Activated naive CD8-positive, alpha-beta T cell treated with anti-CD3 and anti-CD28 coated beads, Interleukin-2, amount 50 U/mL, for 24 hours (primary cell): ENCODE measurements around the gene SLCO6A1.

ENCODE experiments used
- ATAC-seq: fragments of 150-1000 bp; cut with Tn5 transposase; one replicate; pipeline ENCODE4 v1.10.0; 2021
- DNase-seq: peaks from one replicate; pipeline ENCODE4 v3.0.0; 2021
- H3K27ac Mint-ChIP-seq: one replicate; pipeline ENCODE4 v1.8.0; 2021; ENCODE audit warnings: mild to moderate bottlenecking, mixed read lengths
- H3K27me3 Mint-ChIP-seq: one replicate; pipeline ENCODE4 v1.8.0; 2021; ENCODE audit warnings: mixed read lengths
- H3K36me3 Mint-ChIP-seq: one replicate; pipeline ENCODE4 v1.8.0; 2021; ENCODE audit warnings: low read depth, mixed read lengths
- H3K4me1 Mint-ChIP-seq: one replicate; pipeline ENCODE4 v1.8.0; 2021; ENCODE audit warnings: mixed read lengths
- H3K4me3 Mint-ChIP-seq: one replicate; pipeline ENCODE4 v1.8.0; 2021; ENCODE audit warnings: mild to moderate bottlenecking, moderate library complexity, mixed read lengths
- H3K9me3 Mint-ChIP-seq: one replicate; pipeline ENCODE4 v1.8.0; 2021; ENCODE audit warnings: mixed read lengths

The SLCO6A1 gene

GRCh38 chr5:102498271-102499034 lies at the start of gene SLCO6A1:
Gene SLCO6A1, minus strand, starts transcription at chr5:102499001. Its CDS starts 157 bp downstream, at chr5:102498844.
- ATAC-seq (no peak), DNase-seq (no peak)
- Mint-ChIP-seq H3K36me3 (no peaks in the 10 kb centered on the region), H3K9me3 (no peaks in the 10 kb centered on the region), H3K27ac (no peak within 1 kb of the TSS), H3K4me3 (no peak within 1 kb of the TSS), H3K4me1 (no peaks in the 10 kb centered on the region), H3K27me3 (no peaks in the 10 kb centered on the region)

- no peak for DNase-seq
- no peak for ATAC-seq
- Mint-ChIP-seq H3K4me3 (no peak overlapping the region), H3K9me3 (peaks cover 3% of the 10 kb centered on the region), H3K27me3 (peaks cover 2% of the 10 kb centered on the region), H3K36me3 (no peaks in the 10 kb centered on the region), H3K27ac (no peak overlapping the region), H3K4me1 (no peaks in the 10 kb centered on the region)
Observed at GRCh38 chr5:102547141-102548035, 48.6 kb upstream of the SLCO6A1 start.

- H3K4me3 Mint-ChIP-seq = no peak overlapping the region
- peak; percentile 2 for DNase-seq
Observed at GRCh38 chr5:102545175-102545574, 46.4 kb upstream of the SLCO6A1 start.

GRCh38 chr5:102542057-102542456 lies 43.3 kb upstream of the SLCO6A1 start:
- no peaks in the 10 kb centered on the region for H3K4me1 Mint-ChIP-seq
- H3K27me3 Mint-ChIP-seq = peaks cover 3% of the 10 kb centered on the region
- H3K27ac Mint-ChIP-seq = no peak overlapping the region
- ATAC-seq (no peak), DNase-seq (no peak)
- no peak overlapping the region for H3K4me3 Mint-ChIP-seq
- H3K9me3 Mint-ChIP-seq = no peaks in the 10 kb centered on the region
- H3K36me3 Mint-ChIP-seq = no peaks in the 10 kb centered on the region

More at GRCh38 chr5:102545175-102545574, 46.4 kb upstream of the SLCO6A1 start:
- Mint-ChIP-seq H3K4me1 (no peaks in the 10 kb centered on the region), H3K27ac (no peak overlapping the region), H3K36me3 (no peaks in the 10 kb centered on the region), H3K27me3 (peaks cover under 1% of the 10 kb centered on the region), H3K9me3 (no peaks in the 10 kb centered on the region)
- peak; percentile 46 for ATAC-seq

GRCh38 chr5:102539996-102540728 lies 41.4 kb upstream of the SLCO6A1 start:
- H3K36me3 Mint-ChIP-seq = no peaks in the 10 kb centered on the region
- no peaks in the 10 kb centered on the region for H3K4me1 Mint-ChIP-seq
- DNase-seq (no peak), ATAC-seq (no peak)
- peaks cover 3% of the 10 kb centered on the region for H3K27me3 Mint-ChIP-seq
- no peaks in the 10 kb centered on the region for H3K9me3 Mint-ChIP-seq
- H3K27ac Mint-ChIP-seq = no peak overlapping the region
- no peak overlapping the region for H3K4me3 Mint-ChIP-seq

GRCh38 chr5:102539562-102539961 lies 40.8 kb upstream of the SLCO6A1 start:
- ATAC-seq = no peak
- Mint-ChIP-seq H3K9me3 (no peaks in the 10 kb centered on the region), H3K27me3 (peaks cover 3% of the 10 kb centered on the region), H3K4me3 (no peak overlapping the region), H3K4me1 (no peaks in the 10 kb centered on the region), H3K27ac (no peak overlapping the region), H3K36me3 (no peaks in the 10 kb centered on the region)
- DNase-seq = no peak

- DNase-seq = no peak
- H3K9me3 Mint-ChIP-seq = no peaks in the 10 kb centered on the region
- no peak overlapping the region for H3K27ac Mint-ChIP-seq
- no peak for ATAC-seq
- H3K27me3 Mint-ChIP-seq = peaks cover 3% of the 10 kb centered on the region
- no peaks in the 10 kb centered on the region for H3K4me1 Mint-ChIP-seq
- H3K36me3 Mint-ChIP-seq = no peaks in the 10 kb centered on the region
- no peak overlapping the region for H3K4me3 Mint-ChIP-seq
Observed at GRCh38 chr5:102537011-102537410, 38.2 kb upstream of the SLCO6A1 start.

- Mint-ChIP-seq H3K4me1 (no peaks in the 10 kb centered on the region), H3K9me3 (no peaks in the 10 kb centered on the region), H3K36me3 (no peaks in the 10 kb centered on the region), H3K27me3 (peaks cover 3% of the 10 kb centered on the region), H3K4me3 (no peak overlapping the region), H3K27ac (no peak overlapping the region)
- DNase-seq = no peak
- no peak for ATAC-seq
Observed at GRCh38 chr5:102536323-102536928, 37.6 kb upstream of the SLCO6A1 start.

GRCh38 chr5:102532123-102532522 lies 33.3 kb upstream of the SLCO6A1 start:
- no peak for DNase-seq
- no peaks in the 10 kb centered on the region for H3K9me3 Mint-ChIP-seq
- H3K4me3 Mint-ChIP-seq = no peak overlapping the region
- H3K4me1 Mint-ChIP-seq = no peaks in the 10 kb centered on the region
- H3K27ac Mint-ChIP-seq = no peak overlapping the region
- H3K36me3 Mint-ChIP-seq = no peaks in the 10 kb centered on the region
- ATAC-seq = no peak
- no peaks in the 10 kb centered on the region for H3K27me3 Mint-ChIP-seq

GRCh38 chr5:102531506-102531905 lies 32.7 kb upstream of the SLCO6A1 start:
- ATAC-seq = no peak
- no peak for DNase-seq
- no peaks in the 10 kb centered on the region for H3K27me3 Mint-ChIP-seq
- no peaks in the 10 kb centered on the region for H3K9me3 Mint-ChIP-seq
- no peak overlapping the region for H3K27ac Mint-ChIP-seq
- H3K4me3 Mint-ChIP-seq = no peak overlapping the region
- no peaks in the 10 kb centered on the region for H3K36me3 Mint-ChIP-seq
- H3K4me1 Mint-ChIP-seq = no peaks in the 10 kb centered on the region

- Mint-ChIP-seq H3K36me3 (no peaks in the 10 kb centered on the region), H3K4me1 (no peaks in the 10 kb centered on the region), H3K27ac (no peak overlapping the region), H3K27me3 (peaks cover under 1% of the 10 kb centered on the region), H3K9me3 (peaks cover under 1% of the 10 kb centered on the region), H3K4me3 (no peak overlapping the region)
- ATAC-seq (no peak), DNase-seq (no peak)
Observed at GRCh38 chr5:102529447-102529846, 30.6 kb upstream of the SLCO6A1 start.

GRCh38 chr5:102529031-102529430 lies 30.2 kb upstream of the SLCO6A1 start:
- Mint-ChIP-seq H3K27ac (no peak overlapping the region), H3K27me3 (peaks cover 3% of the 10 kb centered on the region), H3K9me3 (peaks cover 5% of the 10 kb centered on the region), H3K4me3 (no peak overlapping the region), H3K4me1 (no peaks in the 10 kb centered on the region), H3K36me3 (no peaks in the 10 kb centered on the region)
- no peak for DNase-seq
- no peak for ATAC-seq

GRCh38 chr5:102528600-102528999 lies 29.8 kb upstream of the SLCO6A1 start:
- H3K36me3 Mint-ChIP-seq = no peaks in the 10 kb centered on the region

GRCh38 chr5:102527547-102527946 lies 28.7 kb upstream of the SLCO6A1 start:
- Mint-ChIP-seq H3K4me1 (peaks cover 3% of the 10 kb centered on the region), H3K4me3 (no peak overlapping the region), H3K27ac (no peak overlapping the region)

More at GRCh38 chr5:102528600-102528999, 29.8 kb upstream of the SLCO6A1 start:
- no peak overlapping the region for H3K27ac Mint-ChIP-seq
- peaks cover 3% of the 10 kb centered on the region for H3K27me3 Mint-ChIP-seq
- peaks cover 7% of the 10 kb centered on the region for H3K9me3 Mint-ChIP-seq
- ATAC-seq (no peak), DNase-seq (no peak)
- H3K4me3 Mint-ChIP-seq = no peak overlapping the region
- H3K4me1 Mint-ChIP-seq = no peaks in the 10 kb centered on the region

More at GRCh38 chr5:102527547-102527946, 28.7 kb upstream of the SLCO6A1 start:
- peaks cover 3% of the 10 kb centered on the region for H3K27me3 Mint-ChIP-seq
- ATAC-seq (no peak), DNase-seq (no peak)
- H3K9me3 Mint-ChIP-seq = peaks cover 7% of the 10 kb centered on the region
- H3K36me3 Mint-ChIP-seq = no peaks in the 10 kb centered on the region
